NCI-H1105 treated with DMSO at 0.1 percent for 48 hours (cell line): ENCODE measurements around the gene DDX39B.
"Not testable (repeated sequence)": the region's sequence is repeated elsewhere in the genome, so short reads cannot be mapped to it uniquely, and the experiment has no call there.

Source experiments
- DNase-seq: peaks from one replicate; lab custom pipeline; 2025; lab: John Stamatoyannopoulos, UW

The DDX39B gene

GRCh38 chr6:31528821-31529328, 12.9 kb downstream of the DDX39B start, which contains the start of gene MCCD1:
Gene MCCD1 (plus strand): TSS chr6:31528962. CDS start chr6:31529015, 53 bp downstream.
- DNase-seq, result no peak

GRCh38 chr6:31528307-31528777, 13.5 kb downstream of the DDX39B start:
- no peak for DNase-seq

DNA sequence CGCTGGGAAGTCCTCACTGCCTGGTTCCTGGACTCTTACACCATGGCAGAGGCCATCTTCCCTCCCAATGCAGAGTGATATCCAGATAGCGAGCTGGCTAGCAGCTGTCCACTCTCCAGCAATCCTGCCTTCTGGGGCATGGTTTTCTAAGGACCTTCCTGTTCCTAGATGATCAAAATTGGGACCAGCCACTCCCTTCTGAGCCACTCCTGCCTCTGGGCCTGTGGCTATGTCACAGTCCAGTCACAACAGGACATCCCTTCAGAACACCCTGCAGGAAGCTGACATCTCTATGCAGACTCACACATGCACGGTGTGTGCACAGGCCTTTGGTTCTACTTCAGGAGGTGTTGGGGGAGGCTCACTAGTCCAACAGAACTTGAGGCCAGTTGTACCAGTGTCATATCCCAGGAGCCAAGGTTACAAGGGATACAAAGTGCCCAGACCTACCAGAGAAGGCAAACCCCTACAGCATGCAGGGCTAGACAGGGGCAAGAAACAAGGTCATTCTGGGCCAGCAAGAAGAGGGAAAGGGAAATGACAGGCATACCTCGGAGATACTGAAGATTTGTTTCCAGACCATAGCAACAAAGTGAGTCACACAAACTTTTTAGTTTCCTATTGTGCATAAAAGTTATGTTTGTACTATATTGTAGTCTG, 15.7 kb downstream of the DDX39B start:
- no peak for DNase-seq

DNA sequence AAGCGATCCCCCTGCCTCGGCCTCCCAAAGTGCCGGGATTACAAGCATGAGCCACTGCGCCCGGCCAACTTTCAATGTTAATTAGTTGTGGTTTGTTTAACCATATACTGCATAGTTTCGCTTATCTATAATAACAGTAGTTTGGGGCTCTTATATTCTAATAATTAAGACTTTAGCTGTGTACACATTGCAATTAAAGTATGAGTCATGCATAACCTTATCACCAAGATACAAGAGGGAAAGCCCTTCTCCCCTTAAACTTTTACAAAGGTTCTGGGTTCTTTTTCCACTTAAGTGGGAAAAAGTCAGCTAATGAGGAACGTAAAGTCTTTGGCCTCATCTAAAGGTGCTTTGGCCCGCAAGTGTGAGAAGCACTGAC, 16.3 kb downstream of the DDX39B start:
- no peak for DNase-seq

- no peak for DNase-seq
Observed at GRCh38 chr6:31521835-31522234, 20.0 kb downstream of the DDX39B start.

GRCh38 chr6:31513456-31514165, 28.2 kb downstream of the DDX39B start:
- DNase-seq, result no peak

- DNase-seq, result no peak
Observed at GRCh38 chr6:31510007-31510406, 31.8 kb downstream of the DDX39B start.

GRCh38 chr6:31509036-31509435, 32.8 kb downstream of the DDX39B start:
- not testable (repeated sequence) for DNase-seq

DNA sequence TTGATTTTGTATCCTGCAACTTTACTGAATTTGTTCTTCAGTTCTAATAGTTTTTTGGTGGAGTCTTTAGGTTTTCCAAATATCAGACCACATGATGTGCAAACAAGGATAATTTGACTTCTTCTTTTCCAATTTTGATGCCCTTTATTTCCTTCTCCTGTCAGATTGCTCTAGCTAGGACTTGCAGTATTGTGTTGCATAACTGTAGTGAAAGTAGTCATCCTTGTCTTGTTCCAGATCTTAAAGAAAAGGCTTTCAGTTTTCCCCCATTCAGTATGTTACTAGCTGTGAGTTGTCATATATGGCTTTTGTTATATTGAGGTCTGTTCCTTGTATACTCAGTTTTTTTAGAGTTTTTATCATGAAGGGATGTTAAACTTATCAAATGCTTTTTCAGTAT, 39.2 kb downstream of the DDX39B start:
- DNase-seq, result no peak

DNA sequence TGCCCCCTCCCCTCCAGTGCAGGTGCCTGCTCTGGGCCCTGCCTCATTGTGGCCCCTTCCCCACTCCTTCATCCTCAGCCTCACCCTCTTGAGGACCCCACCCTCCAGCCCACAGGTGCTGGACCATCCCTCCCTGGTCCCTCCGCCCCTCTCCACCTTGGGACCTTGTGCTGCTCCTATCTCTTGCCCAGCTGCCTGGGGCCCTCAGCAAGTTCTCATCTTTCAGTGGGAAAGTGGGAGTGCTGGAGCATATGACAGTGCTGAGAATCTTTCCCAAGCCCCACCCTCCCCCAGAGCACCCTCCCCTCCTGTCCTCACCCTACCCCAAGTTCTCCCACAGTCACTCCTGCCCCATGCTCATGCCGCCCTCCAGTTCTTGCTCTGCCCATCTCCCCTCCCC, 42.2 kb downstream of the DDX39B start:
- not testable (repeated sequence) for DNase-seq

DNA sequence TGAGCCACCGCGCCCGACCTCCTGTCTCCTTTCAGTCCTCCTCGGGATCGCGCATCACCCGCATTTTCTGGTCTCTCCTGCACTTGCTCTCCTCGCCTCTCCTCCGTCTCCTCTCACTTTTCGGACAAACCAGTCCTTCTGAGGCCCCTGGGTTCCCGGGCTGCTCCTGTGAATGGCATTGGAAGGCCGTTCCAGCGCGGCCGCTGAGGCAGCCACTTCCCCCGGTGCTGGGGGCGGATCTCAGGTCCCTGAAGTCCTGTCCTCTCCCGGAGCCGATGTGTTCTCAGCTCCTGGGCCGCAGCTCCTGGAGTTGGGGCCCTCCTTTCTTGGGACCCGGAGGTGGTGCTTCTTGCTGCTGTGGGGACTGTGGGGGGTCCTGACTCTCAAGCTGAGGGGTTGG, 43.1 kb downstream of the DDX39B start:
- DNase-seq, result no peak

GRCh38 chr6:31497531-31498476, 44.0 kb downstream of the DDX39B start, which contains the start of gene MICB:
Gene MICB (plus strand): TSS chr6:31498145. CDS start chr6:31498194, 49 bp downstream.
- DNase-seq, result peak; percentile 89

GRCh38 chr6:31496826-31497225, 45.0 kb downstream of the DDX39B start:
- DNase-seq, result not testable (repeated sequence)

- DNase-seq, result no peak
Observed at GRCh38 chr6:31495580-31495979, 46.2 kb downstream of the DDX39B start.

GRCh38 chr6:31493875-31494694, 47.7 kb downstream of the DDX39B start:
- DNase-seq, result peak; percentile 62

DNA sequence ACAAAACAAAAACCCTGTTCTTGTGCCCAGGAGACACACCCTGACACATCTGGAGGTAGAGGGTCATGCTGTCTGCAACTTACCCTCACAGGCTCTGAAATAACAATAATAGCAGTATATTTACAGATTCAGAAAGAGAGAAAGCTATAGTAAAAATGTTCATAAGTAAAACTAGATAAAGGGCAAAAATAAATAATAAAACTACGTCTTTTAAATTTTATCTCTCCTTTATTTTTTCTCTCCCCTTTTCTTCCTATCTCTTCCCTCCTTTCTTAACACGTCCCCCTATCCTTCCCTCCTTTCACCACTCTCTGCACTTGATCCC, 48.3 kb downstream of the DDX39B start:
- DNase-seq, result not testable (repeated sequence)

DNA sequence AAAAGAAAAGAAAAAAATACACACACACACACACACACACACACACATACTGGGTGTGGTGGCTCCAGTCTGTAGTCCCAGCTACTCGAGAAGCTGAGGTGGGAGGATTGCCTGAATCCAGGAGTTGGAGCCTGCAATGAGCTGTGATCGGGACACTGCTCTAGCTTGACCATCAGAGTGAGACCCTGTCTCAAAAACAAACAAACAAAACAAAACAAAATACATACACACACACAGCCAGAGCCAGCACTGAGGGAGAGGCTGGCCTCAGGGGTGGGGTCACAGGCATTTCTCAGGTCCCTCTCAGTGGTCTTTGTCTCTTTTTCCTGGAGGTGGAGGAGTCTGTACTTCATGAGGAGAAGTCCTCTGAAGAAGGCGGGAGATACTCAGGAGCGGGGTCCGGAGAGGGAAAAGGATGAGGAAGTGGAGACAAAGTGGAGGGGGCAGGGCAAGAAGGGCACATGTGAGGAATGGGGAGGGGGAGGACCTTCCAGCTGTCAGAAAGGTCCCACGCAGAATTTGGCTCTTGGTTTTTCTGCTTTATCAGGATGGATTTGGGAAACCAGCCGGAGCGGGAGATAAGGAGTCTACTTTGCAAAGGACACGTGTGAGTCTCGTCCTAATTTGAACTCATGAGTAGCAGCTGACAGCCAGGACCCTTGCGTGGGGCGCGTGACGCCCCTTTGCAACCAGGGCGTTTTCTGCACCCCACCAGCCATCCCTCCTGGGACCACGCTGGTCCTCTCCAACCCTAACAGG, 51.5 kb downstream of the DDX39B start:
- no peak for DNase-seq

DNA sequence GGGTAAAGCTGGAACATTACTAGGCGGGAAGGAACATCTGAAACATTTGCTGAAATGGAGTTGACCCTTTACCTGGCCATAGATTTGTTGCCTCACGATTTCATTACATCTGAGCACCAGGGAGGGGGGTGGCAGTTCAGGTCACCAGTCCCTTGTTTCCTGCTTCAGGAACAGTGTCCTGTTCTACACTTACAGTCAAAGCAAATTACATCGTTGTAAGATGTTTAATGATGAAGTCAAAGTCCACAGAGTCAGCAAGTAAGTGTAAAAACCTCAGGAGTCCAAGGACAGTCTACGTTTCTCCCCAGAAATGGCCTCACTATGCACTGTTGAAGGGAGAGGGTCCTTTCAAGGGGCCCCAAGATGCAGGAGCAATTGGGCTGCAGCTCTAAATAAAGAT, 52.7 kb downstream of the DDX39B start:
- no peak for DNase-seq

GRCh38 chr6:31487674-31488073, 54.1 kb downstream of the DDX39B start:
- DNase-seq, result not testable (repeated sequence)

DNA sequence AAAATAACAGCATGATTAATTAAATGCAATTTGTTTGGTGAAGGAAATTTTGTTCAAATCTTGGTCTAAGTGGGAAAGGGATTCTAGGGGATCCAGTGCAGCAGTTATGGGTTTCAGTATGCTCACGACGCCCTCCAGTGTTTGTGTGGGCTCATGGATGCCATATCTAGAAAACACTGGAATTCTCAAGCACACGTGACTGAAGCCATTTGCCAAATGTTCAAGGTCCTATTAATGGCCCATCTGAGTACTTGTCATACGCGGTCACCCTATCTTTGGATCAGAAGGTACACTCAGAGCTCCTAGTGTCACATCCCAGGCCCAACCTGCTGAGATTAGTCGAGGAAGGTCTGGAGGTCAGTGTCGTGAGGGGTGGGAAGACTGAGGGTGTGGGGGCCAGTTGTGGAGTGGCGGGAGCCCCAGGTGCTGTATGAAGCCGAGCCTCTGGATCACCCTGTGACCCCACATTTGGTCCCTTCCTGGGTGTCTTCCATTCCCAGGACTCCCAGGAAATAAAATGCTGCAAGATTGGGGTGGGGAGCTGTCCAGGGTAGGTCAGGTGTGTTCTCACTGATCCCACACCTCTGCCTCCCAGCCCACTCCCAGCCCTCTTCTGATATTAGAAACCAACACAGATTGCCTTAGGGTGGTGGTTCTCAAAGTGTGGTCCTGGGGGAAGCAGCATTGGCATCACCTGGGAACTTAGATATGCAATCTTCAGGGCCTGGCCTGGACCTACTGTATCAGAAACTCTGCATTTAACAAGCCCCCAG, 55.6 kb downstream of the DDX39B start:
- DNase-seq, result not testable (repeated sequence)
